HG02763 (cell line): ENCODE data around the gene SAP25.

ENCODE experiments used
- ATAC-seq: cut with Tn5 transposase; IDR thresholded peaks from one replicate; pipeline ENCODE4 v1.9.1; 2021; ENCODE audit warnings: mild to moderate bottlenecking, moderate library complexity; ENCODE audit not compliant: unreplicated experiment

Gene SAP25

DNA sequence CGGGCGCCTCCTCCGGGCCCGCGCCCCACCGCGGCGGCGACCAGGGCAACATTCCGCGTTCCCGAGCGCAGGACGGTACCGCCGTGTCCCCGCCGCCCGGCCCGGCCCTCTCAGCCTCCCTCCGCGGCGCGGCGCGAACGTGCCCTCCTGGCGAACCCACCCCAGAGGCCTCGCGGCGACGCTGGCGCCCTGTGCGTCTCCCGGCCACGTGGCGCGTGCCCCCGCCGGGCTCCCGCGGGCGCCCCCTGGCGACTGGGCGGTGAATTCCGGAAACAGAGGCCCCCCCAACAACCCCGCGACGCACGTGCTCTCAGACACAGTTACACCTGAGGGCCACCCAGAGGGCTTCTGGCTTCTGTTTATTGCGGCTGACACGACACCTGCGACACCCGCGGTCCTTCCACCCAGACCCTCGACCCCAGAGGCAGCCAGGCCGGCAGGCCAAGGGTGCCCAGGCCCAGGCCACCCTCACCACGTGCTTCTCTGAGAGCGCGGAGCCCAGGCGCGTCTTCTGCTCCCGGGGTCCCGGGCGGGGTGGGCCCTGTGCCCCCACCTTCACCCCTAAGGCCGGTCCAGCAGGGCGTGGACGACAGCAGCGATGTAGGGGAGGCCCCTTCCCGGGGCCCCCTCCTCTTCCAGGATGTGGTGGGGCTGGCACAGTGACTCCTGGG is at the start of gene SAP25:
Gene SAP25, minus strand, starts transcription at position 210 of the 671 bp plus-strand sequence. Its CDS starts 158 bp downstream, at position 52.
- ATAC-seq: no peak

DNA sequence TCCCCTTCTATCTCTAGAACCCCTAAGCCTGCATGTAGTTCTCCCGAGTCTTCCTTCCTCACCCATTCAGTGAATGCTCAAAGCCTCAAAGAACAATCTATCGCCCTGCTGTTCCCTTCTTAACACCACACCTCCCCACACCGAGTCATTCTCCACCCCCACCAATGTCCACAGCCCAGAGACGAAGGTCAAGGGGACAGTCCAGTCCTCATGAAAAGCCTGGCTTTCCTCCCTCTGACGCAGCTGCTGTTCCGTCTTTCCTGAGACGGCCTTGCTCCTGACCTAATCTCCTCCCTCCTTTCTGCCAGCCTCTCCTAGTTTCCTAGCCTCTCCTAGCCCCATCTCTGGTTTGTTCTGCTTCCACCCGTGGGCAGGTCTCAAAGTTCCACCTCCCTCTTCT is 47.9 kb upstream of the SAP25 start:
- no peak for ATAC-seq

DNA sequence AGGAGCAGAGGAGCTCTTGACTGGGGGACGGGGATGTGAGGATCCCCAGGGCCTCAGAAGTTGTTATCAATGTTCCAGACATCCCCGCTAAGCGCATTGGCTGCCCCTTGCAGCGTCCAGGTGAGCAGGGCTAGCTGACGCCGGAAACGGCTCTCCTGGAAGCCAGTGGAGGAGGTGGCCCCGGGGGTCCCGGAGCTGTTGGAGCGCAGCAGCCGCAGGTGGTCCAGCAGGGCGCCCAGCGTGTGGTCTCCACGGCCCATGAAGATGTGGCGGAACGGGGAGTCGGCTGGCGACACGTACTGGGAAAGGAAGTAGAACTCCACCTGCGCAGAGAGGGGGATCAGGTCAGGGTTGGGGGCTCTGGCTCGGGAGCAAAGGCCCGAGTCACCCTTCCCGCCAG is 47.1 kb upstream of the SAP25 start:
- no peak for ATAC-seq

DNA sequence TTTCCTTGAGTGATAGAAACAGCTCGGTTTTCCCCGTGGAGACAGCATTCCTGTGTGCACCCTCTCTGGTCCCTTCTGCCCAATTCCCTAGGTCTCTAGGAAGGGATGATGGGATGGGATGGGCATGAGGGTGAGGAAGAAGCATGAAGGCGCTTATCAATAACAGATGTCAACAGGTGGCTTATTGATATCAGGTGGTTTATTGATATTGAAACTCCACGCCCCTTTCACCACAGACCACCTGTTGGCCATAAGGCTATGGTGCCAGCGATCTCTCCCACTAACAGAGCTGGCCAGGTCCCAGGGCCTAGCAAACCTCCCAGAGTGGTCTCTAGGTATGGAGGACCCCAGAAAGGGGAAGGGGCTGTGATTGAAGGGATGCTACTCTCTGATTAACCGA is 46.5 kb upstream of the SAP25 start:
- ATAC-seq: no peak

DNA sequence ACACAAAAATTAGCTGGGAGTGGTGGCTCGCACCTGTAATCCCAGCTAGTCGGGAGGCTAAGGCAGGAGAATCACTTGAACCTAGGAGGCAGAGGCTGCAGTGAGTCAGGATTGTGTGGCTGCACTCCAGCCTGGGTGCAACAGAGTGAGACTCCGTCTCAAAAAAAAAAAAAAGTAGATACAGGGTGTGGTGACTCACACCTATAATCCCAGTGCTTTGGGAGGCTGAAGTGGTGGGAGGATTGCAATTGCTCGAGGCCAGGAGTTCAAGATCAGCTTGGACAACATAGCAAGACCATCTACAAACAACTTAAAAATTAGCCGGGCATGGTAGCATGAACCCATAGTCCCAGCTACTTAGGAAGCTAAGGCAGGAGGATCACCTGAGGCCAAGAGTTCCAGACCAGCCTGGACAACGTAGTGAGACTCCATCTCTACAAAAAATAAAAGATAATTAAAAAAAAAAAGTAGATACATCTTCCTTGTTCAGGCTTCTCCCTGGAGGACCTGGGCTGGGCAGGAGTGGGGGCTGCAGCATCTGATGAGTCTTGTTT is 40.7 kb upstream of the SAP25 start:
- ATAC-seq: no peak

DNA sequence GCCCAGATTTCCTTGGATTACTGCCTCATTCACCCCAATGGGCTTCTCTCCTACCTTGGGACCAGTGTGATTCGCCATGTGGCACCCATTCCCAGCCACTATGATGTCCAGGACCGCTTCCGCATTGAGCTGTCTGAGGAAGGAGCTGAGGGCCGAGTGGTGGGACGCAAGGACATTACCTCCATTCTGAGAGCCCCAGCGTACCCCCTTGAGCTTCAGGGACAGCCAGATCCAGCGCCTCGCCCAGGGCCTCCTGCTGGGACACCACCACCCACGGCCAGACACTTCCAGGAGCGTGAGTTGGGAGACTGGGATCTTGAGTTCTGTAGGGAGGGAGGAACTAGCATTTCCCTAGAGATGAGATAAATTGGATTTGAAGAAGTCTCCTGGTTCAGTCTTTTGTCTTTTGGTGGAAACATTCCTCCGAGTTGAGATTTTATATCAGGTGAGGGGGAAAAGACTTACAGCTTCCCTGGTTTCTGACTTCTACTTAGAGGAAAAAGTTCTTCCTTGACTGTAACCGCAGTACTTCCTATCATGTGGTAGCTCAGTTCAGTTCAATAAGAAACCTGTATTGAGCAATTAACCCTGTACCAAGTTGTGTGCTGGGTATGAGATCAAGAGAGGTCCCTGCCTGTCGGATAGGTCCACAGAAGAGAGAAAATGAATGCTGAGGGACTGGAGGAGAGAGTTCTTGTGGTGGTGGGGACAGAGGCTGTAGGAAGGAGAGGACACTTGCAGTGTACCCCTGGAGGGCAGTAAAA is 39.9 kb upstream of the SAP25 start:
- no peak for ATAC-seq

DNA sequence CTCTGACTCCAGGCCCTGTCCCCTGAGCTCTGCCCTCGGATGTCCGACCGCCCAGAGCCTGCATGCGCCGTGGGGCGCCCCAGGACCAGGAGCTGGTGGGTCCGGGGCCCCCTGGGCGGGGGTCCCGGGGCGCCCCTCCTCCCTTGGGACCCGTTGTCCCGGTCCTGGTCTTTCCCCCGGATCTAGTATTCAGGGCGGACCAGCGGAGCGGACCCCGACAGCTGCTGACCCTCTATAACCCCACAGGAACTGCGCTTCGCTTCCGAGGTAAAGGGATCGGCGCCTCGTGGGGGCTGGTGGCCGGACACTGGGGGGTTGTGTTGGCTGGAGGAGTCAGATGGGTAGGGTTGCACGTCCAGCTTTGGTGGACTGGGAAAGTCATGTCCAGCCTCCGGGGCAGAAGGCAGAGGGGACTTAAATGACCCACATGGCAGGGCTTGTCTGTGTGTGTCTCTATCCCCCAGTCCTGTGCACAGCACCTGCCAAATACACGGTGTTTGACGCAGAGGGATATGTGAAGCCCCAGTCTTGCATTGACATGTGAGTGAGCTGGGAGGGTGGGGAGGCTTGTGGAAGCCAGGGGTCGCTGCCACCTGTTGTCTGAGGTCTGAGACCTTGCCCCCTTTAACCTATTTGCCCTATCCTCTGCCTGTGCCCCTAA is 39.2 kb upstream of the SAP25 start:
- ATAC-seq: no peak

DNA sequence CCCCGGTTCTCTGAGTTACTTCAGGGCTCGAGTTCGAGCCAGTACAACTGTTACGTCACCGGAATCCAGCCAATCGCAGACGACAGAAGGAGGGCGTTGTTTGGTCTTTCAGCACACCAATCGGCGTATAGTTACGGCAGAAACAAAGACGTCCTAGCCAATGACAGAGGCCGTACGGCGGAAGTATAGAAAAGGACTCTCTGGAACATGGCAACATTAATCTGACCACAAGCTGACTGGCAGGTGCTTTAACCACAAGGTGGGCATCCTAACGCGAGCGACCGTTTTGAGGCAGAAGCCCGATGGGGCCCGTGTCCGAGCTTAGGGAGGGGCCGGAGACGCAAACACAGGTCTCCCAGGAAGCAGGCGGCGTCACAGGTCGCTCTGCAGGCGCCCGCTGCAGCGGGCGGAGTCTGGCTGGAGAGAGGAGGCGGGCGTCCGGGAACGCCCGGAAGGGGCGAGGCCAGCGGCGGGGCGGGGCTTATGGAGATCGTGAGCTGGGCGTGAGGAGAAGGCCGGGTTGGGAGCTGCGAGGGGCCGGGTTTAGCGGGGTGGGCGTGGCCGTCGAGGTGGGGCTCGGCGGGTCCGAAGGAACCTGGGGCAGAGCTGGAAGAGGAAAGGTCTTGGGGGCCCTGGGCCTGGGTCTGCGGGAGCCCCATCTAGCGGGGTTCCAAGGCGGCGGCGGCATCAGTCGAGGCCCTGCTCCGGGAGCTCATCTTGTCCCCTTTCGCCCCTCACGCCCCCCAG is 38.5 kb upstream of the SAP25 start, which contains the start of gene MOSPD3:
Gene MOSPD3, plus strand, starts transcription at position 558 of the 747 bp plus-strand sequence. CDS start 252 bp downstream, outside the sequence.
- peak; percentile 90 for ATAC-seq

DNA sequence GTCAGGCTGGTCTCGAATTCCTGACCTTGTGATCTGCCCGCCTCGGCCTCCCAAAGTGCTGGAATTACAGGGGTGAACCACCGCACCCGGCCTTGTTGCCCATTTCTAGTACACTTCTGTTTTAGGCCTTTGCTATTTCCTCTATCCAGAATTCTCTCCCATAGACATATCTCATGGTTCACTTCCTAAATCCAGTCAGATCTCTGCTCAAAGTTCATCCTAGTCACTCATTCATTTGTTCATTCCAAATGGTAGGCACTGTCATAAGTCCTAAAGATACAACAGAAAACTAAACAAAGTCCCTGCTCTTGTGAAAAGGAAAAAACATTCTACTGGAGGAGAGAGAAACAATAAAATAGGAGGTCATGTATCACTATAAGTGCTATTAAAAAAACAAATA is 36.3 kb upstream of the SAP25 start:
- no peak for ATAC-seq

DNA sequence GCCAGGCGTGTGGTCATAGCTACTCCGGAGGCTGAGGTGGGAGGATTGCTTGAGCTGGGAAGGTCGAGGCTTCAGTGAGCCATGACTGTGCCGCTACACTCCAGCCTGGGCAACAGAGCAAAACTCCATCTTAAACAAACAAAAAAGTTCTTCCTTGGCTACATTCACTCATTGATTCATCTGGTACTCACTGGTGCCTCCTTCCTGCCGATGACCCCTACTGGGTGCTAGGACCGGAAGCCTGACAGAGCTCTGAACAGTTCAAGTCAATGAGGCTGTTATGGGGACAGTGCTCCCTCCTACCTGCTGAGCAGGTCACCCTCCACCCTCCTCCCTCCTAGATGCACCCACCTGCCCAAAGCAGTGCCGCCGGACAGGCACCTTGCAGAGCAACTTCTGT is 33.4 kb upstream of the SAP25 start:
- no peak for ATAC-seq

DNA sequence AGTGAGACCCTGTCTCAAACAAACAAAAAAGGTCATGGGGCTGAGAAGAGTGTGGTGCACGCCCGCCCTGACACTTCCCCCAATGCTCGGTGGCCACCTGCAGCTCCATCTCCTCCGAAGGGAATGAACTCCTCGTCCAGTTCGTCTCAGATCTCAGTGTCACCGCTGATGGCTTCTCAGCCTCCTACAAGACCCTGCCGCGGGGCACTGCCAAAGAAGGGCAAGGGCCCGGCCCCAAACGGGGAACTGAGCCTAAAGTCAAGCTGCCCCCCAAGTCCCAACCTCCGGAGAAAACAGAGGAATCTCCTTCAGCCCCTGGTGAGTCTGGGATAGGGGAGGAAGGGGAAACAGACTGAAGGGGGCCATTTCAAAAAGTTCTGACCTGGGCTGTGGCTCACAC is 32.6 kb upstream of the SAP25 start:
- ATAC-seq: no peak

DNA sequence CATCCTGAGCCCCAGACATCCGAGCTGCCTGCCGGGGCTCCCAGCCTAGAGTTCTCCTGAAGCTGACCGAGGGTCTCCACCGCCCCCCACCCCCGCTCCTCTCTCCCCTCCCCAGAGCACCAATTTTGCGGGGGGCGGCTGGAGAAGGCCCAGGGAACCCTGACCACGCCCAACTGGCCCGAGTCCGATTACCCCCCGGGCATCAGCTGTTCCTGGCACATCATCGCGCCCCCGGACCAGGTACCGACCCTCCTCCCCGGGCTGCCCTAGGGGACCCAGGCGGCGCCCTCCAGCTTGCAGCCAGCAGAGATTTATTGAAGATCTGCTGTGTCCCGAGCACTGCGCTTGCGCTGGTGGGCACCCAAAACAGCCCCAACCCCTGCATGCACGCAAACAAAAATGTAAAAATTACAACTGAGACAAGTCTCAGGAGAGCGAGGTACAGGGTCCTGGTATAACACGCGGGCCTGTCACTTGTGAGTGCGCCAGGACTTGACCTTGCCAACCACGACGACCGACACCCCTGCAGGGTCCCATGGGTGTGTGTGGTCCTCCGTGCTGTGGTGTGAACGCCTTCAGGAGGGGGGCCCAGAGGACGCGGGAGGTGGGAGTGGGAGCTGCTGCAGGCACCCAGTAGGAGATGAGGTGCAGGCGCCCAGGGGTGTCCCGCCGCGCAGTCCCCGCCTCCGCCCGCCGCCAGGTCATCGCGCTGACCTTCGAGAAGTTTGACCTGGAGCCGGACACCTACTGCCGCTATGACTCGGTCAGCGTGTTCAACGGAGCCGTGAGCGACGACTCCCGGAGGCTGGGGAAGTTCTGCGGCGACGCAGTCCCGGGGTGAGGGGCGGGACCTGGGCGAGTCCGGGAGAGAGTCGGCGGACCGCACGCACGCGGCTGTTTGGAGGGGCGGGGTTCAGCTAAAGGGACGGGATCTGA is 31.5 kb upstream of the SAP25 start:
- ATAC-seq: no peak

DNA sequence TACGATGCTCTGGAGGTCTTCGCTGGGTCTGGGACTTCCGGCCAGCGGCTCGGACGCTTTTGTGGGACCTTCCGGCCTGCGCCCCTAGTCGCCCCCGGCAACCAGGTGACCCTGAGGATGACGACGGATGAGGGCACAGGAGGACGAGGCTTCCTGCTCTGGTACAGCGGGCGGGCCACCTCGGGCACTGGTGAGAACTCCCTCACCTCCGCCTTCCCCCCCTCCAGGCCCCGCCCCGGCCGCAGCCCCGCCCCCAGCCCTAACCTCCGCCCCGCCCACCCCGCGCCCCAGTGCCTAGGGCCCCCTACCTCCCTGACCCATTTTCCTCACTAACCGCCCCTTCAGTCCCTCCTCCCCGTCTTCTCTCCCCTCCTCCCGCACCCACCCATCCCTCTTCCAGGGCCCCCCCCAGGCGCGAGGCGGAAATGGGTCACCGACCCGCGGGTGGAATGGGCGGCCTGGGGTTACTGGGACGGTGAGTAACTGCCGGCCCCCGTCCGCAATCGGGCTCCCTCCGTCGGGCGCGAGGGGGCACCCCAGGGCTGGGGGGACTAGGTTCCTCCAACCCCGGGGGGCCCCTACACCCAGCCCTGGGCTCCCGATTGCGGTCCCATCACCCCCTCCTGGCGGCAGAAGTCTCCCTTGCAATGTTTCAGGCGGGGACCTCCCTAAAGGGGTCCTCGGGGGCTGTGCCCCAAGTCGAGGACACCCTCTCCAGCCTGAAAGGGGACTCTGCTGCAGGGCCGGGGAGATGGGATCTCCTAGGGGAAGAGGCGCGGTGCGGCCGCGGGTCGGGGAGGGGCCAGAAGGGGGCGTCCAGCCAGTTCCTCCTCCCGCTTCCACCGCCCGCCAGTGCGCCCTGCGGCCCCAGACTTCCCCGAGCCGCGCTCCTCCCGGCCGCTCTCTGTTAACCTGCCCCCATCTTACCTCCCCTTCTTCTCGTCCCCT is 30.6 kb upstream of the SAP25 start:
- peak; percentile 55 for ATAC-seq

DNA sequence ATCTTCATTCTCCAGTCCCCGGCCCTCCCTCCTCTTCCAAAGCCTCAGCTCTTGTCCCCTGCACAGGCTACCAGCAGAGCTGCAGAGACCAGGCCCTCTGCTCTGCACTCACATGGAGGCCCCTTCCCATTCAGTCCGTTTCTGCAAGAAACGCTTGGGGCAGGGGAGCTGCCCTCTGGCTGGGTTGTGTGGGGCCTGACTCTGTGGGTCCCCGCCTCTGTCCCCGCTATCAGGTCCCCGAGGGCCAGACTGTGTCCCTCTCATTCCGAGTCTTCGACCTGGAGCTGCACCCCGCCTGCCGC is 30.0 kb upstream of the SAP25 start:
- ATAC-seq: no peak

DNA sequence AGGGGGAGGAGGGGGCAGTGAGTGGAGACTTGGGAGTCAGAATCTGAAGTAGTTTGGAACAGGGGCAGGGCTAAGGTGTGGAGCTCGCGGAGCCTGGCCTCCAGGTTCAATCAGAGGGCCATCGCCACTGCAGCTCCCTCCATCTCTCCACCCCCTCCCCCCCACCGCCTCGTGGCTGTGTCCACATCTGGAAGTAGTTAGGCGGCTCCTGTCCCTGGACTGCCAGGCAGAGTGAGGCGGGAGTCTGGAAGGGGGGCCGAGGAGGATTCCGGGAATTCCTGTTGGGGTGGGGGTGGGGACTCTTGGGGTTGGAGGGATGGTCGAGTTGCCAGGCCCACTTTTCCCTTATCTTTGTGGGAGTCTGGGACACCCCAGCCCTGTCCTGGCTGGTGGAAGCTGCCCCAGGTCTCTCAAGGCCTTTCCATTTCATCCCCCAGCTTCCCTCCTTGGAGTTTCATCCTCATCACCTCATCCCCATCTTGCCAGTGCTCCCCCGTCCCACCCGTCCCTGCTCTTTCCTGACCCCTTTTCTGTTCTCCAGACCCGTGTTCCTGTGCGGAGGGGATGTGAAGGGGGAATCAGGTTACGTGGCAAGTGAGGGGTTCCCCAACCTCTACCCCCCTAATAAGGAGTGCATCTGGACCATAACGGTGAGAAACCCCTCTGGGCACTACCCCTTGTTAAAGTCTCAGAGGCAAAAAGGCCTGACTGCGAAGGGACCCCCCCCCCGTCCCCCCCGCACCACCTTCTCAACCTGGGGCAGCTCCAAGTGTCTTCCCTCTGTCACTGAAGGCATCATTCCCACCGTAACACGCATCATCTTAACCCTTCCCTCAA is 29.4 kb upstream of the SAP25 start:
- no peak for ATAC-seq

DNA sequence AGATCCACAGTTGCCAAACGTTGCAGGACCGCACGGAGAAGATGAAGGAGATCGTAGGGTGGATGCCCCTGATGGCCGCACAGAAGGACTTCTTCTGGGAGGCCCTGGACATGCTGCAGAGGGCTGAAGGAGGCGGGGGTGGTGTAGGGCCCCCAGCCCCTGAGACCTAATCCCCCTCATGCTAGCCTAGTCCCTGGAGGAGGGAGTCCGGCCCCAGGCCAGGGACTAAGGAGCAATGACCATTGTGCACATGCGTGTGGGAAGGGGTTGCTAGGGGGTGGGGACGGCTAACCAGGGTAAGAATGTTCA is 27.0 kb upstream of the SAP25 start:
- ATAC-seq: no peak

DNA sequence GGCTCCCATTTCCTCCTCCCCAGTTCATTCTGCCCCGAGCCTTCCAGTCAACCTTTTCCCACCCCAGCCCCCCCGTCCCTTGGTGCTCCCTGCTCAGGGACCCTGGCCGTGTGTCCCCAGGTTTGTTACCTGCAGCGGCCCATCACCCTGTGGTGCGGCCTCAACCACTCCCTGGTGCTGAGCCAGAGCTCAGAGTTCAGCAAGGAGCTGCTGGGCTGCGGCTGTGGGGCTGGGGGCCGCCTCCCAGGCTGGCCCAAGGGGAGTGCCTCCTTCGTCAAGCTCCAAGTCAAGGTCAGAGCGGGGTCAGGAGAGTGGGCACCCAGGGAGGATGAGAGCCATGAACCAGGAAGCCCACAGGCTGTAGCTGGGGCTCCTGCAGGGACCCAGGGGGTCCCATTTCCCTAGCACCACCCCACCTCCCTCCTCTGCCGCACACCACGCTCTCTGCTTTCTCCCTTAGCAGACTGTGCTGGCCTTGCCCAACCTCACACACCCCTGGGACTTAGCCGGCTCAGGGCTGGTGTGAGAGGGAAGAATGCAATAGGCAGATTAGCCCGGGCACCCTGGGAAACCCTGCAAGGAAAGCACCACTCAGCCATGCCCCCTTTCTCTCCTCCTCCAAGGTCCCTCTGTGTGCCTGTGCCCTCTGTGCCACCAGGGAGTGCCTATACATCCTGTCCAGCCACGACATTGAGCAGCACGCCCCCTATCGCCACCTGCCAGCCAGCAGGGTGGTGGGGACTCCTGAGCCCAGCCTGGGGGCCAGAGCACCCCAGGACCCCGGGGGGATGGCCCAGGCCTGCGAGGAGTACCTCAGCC is 26.4 kb upstream of the SAP25 start:
- no peak for ATAC-seq
